ENCODE data around the gene CCM2L.

DNA sequence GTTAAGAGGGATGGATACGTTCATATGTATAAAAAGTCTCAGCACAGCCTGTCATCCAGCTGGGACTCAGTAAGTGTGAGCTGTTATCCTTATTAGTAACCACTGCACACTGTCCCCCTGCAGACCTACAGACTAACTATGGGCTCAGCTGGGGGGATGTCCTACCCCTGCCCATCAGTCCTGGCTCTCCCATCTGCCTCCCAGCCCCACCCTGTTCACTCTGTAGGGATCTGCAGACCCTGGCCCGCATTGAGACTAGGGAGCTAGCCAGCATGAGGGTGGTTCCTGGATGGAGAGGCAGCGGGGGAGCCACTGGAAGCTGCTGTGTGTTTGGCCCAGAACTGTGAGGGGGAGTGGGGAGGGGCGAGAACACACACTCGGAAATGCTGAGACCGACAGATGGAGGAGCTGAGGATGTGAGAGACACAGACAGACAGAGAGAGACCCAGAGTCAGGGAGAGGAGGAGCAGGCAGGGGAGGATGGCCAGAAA is 25.2 kb upstream of the CCM2L start:
- TF ChIP-seq EHMT2 (IDR thresholded peaks at IDR 0.05; ENCODE audit: low read depth), result no peak
- no peak for TF ChIP-seq SMC3 (IDR thresholded peaks at IDR 0.05)
- TF ChIP-seq, protein P1, sequence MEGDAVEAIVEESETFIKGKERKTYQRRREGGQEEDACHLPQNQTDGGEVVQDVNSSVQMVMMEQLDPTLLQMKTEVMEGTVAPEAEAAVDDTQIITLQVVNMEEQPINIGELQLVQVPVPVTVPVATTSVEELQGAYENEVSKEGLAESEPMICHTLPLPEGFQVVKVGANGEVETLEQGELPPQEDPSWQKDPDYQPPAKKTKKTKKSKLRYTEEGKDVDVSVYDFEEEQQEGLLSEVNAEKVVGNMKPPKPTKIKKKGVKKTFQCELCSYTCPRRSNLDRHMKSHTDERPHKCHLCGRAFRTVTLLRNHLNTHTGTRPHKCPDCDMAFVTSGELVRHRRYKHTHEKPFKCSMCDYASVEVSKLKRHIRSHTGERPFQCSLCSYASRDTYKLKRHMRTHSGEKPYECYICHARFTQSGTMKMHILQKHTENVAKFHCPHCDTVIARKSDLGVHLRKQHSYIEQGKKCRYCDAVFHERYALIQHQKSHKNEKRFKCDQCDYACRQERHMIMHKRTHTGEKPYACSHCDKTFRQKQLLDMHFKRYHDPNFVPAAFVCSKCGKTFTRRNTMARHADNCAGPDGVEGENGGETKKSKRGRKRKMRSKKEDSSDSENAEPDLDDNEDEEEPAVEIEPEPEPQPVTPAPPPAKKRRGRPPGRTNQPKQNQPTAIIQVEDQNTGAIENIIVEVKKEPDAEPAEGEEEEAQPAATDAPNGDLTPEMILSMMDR (IDR thresholded peaks at IDR 0.05), result no peak
- no peak for TF ChIP-seq NPAS2 (CRISPR knock-in tag; IDR thresholded peaks at IDR 0.05; ENCODE audit: borderline replicate concordance)
- no peak for TF ChIP-seq REST (IDR thresholded peaks at IDR 0.05)
- TF ChIP-seq RAD21 (conservative IDR thresholded peaks at IDR 0.05 in 1 of 2, IDR thresholded peaks at IDR 0.05 in 1 of 2), result no peak
- no peak for TF ChIP-seq KDM1A (IDR thresholded peaks at IDR 0.05; ENCODE audit: low read depth)
- no peak for TF ChIP-seq POLR2A (IDR thresholded peaks at IDR 0.05; ENCODE audit: low read length)
- TF ChIP-seq CEBPB (IDR thresholded peaks at IDR 0.05), result no peak
- TF ChIP-seq CBX8 (IDR thresholded peaks at IDR 0.05), result no peak
- no peak for TF ChIP-seq BHLHE40 (IDR thresholded peaks at IDR 0.05; ENCODE audit: low read depth, low read length)
- TF ChIP-seq TP53 (CRISPR knock-in tag; IDR thresholded peaks at IDR 0.05), result no peak
